HepG2 (cell line): ENCODE results near the gene ZDHHC3.

Experiments used
- FOXM1 ChIP-seq: sonication (generic); formaldehyde crosslinking; IDR thresholded peaks from 2 replicates; pipeline ENCODE4 v1.5.0; 2020; ENCODE audit warnings: missing genetic modification reagents
- JUND ChIP-seq: sonication (generic); formaldehyde crosslinking; IDR thresholded peaks from 2 replicates; pipeline ENCODE4 v1.8.0; 2022; ENCODE audit warnings: mild to moderate bottlenecking, missing genetic modification reagents
- ZBTB7A ChIP-seq: sonication (generic); formaldehyde crosslinking; IDR thresholded peaks from 2 replicates; pipeline ENCODE4 v1.8.0; 2022; ENCODE audit warnings: mild to moderate bottlenecking, missing genetic modification reagents
- ZFX ChIP-seq: sonication (generic); formaldehyde crosslinking; IDR thresholded peaks from 2 replicates; pipeline ENCODE4 v1.4.0; 2020; ENCODE audit warnings: mild to moderate bottlenecking, low read depth, missing genetic modification reagents, moderate library complexity
- ZNF138 ChIP-seq: sonication (generic); formaldehyde crosslinking; IDR thresholded peaks from 2 replicates; pipeline ENCODE4 v1.5.0; 2020; ENCODE audit warnings: mild to moderate bottlenecking, low read depth, missing genetic modification reagents
- ZNF615 ChIP-seq: sonication (generic); formaldehyde crosslinking; IDR thresholded peaks from 2 replicates; pipeline ENCODE4 v1.5.0; 2020; ENCODE audit warnings: mild to moderate bottlenecking, missing genetic modification reagents, borderline replicate concordance

- TF ChIP-seq JUND (no peak), ZBTB7A (CRISPR knock-in tag) (no peak), FOXM1 (CRISPR knock-in tag) (no peak), ZNF615 (CRISPR knock-in tag) (no peak), ZNF138 (CRISPR knock-in tag) (no peak), ZFX (CRISPR knock-in tag) (no peak)
Observed at GRCh38 chr3:45023675-45024074, 47.7 kb upstream of the ZDHHC3 start.
